K562 (cell line): Measurements from ENCODE around the gene ZNF775. TPM values are rescaled to one million over a fixed set of nuclear protein-coding genes. Genes with fewer than 3 reads are reported as not detected.
A peak's percentile ranks its signal among the peaks of the same experiment; 100 is the strongest.

Experiments
- ATAC-seq: fragments of 200-7000 bp; cut with Tn5 transposase; 3 replicates; pipeline ENCODE4 v1.9.1; 2020; ENCODE audit warnings: moderate library complexity
- BruUV-seq: library from RNA; stranded (reverse); fragments of 400-500 nt; replicated peaks from 2 replicates; lab custom pipeline; 2021; lab: Mats Ljungman, UMichigan
- CTCF ChIA-PET: fragments of 300-600 bp; formaldehyde crosslinking; extraction: SDS; loops from one replicate; lab custom pipeline; 2021; ENCODE audit warnings: low intra/inter-chr PET ratio; lab: Yijun Ruan, JAX
- POLR2A ChIA-PET: fragments of 300-600, 350-650 bp; sonication (Branson Sonifier 250); formaldehyde crosslinking; extraction: SDS; loops from one replicate; lab custom pipeline; 2021; ENCODE audit warnings: antibody characterized with exemption, inconsistent platforms; lab: Yijun Ruan, JAX
- DNase-seq, 4 experiments: peaks; one replicate each; pipeline versions ENCODE4 v3.0.0 to v3.0.0-alpha.2; 2011 to 2018; ENCODE audit warnings: low spot score in 3 of 4, mixed read lengths in 3 of 4; ENCODE audit errors: extremely low read depth in 1 of 4
- FAIRE-seq: peaks from 2 replicates; lab custom pipeline; 2011; peaks lifted over from hg19 to GRCh38; lab: Jason Lieb, UNC
- H2AFZ ChIP-seq: 2 replicates; pipeline ENCODE4 v1.6.0; 2011; ENCODE audit warnings: low read depth, low read length, control low read depth, inconsistent platforms
- H3K27ac ChIP-seq: fragments of 200-600 bp; 3 replicates; pipeline ENCODE4 v1.8.0; 2011; ENCODE audit warnings: low read depth, mild to moderate bottlenecking, control low read depth, inconsistent platforms, low read length, moderate library complexity, mixed read lengths; ENCODE audit errors: extremely low read depth
- H3K27me3 ChIP-seq, 2 experiments: fragments of 300-600 bp in 1 of 2; 2 replicates in 1 of 2; 3 replicates in 1 of 2; pipeline versions ENCODE4 v1.6.0 to v1.8.0; 2011; ENCODE audit warnings: inconsistent platforms in 2 of 2, low read length in 2 of 2, mild to moderate bottlenecking in 1 of 2, mixed read lengths in 1 of 2, moderate library complexity in 1 of 2; ENCODE audit not compliant: control insufficient read depth in 2 of 2, insufficient read depth in 2 of 2
- H3K36me3 ChIP-seq: fragments of 300-600 bp; 3 replicates; pipeline ENCODE4 v1.8.0; 2011; ENCODE audit warnings: mild to moderate bottlenecking, low read length, inconsistent platforms; ENCODE audit not compliant: control insufficient read depth, insufficient read depth
- H3K4me1 ChIP-seq, 2 experiments: fragments of 200-600 bp in 1 of 2; replicated peaks in 1 of 2; 2 replicates in 1 of 2; 3 replicates in 1 of 2; pipeline versions ENCODE4 v1.5.1 to v1.8.0; 2011; ENCODE audit warnings: inconsistent platforms in 2 of 2, low read length in 2 of 2, mild to moderate bottlenecking in 1 of 2, mixed read lengths in 1 of 2, moderate library complexity in 1 of 2; ENCODE audit not compliant: control insufficient read depth in 2 of 2, insufficient read depth in 2 of 2
- H3K4me2 ChIP-seq: 2 replicates; pipeline ENCODE4 v1.6.1; 2011; ENCODE audit warnings: low read length, control low read depth, inconsistent platforms, mixed read lengths; ENCODE audit not compliant: insufficient read depth
- H3K4me3 ChIP-seq: fragments of 200-600 bp; sonication (generic), shearing (Covaris generic); 2 replicates; pipeline ENCODE4 v1.5.1; 2016; ENCODE audit warnings: control low read depth, inconsistent platforms
- H3K79me2 ChIP-seq: fragments of 200-600 bp; 3 replicates; pipeline ENCODE4 v1.8.0; 2011; ENCODE audit warnings: low read length, inconsistent platforms; ENCODE audit not compliant: control insufficient read depth, insufficient read depth
- H3K9ac ChIP-seq, 2 experiments: 2 replicates each; pipeline versions ENCODE4 v1.6.0 to v1.6.1; 2011; ENCODE audit warnings: low read depth in 2 of 2, low read length in 2 of 2, control low read depth in 1 of 2, inconsistent platforms in 1 of 2, mild to moderate bottlenecking in 1 of 2, mixed read lengths in 1 of 2; ENCODE audit not compliant: insufficient read depth in 1 of 2
- H3K9me1 ChIP-seq: one replicate; pipeline ENCODE4 v1.6.0; 2011; ENCODE audit warnings: inconsistent platforms, mild to moderate bottlenecking, low read length, moderate library complexity; ENCODE audit not compliant: control insufficient read depth, insufficient read depth
- H3K9me3 ChIP-seq: replicated peaks from 2 replicates; pipeline ENCODE4 v1.5.1; 2011; ENCODE audit warnings: low read depth, low read length, inconsistent platforms; ENCODE audit not compliant: control insufficient read depth, insufficient read depth
- H4K20me1 ChIP-seq: replicated peaks from 2 replicates; pipeline ENCODE4 v1.6.1; 2011; ENCODE audit warnings: low read length, inconsistent platforms, mixed read lengths; ENCODE audit not compliant: control insufficient read depth, insufficient read depth
- ARID1B ChIP-seq: fragments of 450-650 bp; IDR thresholded peaks from 2 replicates; pipeline ENCODE4 v1.6.1; 2016; ENCODE audit warnings: antibody characterized with exemption, mild to moderate bottlenecking, inconsistent platforms
- CBFA2T2 ChIP-seq: fragments of 450-650 bp; conservative IDR thresholded peaks from 2 replicates; pipeline ENCODE4 v1.6.1; 2017; ENCODE audit warnings: mild to moderate bottlenecking
- CBFA2T3 ChIP-seq: fragments of 450-650 bp; IDR thresholded peaks from 2 replicates; pipeline ENCODE4 v1.6.1; 2017
- DDX20 ChIP-seq: fragments of 450-650 bp; IDR thresholded peaks from 2 replicates; pipeline ENCODE4 v1.6.1; 2016; ENCODE audit warnings: missing genetic modification characterization, low read depth, mild to moderate bottlenecking, missing compliant biosample characterization, moderate library complexity
- KDM2B ChIP-seq: fragments of 250-450 bp; sonication (Bioruptor Pico); IDR thresholded peaks from 2 replicates; pipeline ENCODE4 v1.8.0; 2021; ENCODE audit warnings: mild to moderate bottlenecking, moderate library complexity
- MEIS2 ChIP-seq: fragments of 450-650 bp; IDR thresholded peaks from 2 replicates; pipeline ENCODE4 v1.6.1; 2014; ENCODE audit warnings: mild to moderate bottlenecking; ENCODE audit not compliant: partially characterized antibody
- POLR2AphosphoS5 ChIP-seq: IDR thresholded peaks from 2 replicates; pipeline ENCODE4 v1.6.1; 2011; ENCODE audit warnings: mild to moderate bottlenecking, low read depth, low read length, moderate library complexity; ENCODE audit not compliant: control insufficient read depth, insufficient read depth
- RBFOX2 ChIP-seq: fragments of 200-400 bp; formaldehyde crosslinking; IDR thresholded peaks from 2 replicates; pipeline ENCODE4 v1.6.1; 2017; ENCODE audit warnings: low read depth, mild to moderate bottlenecking, low read length, moderate library complexity
- SRF ChIP-seq, 2 experiments: fragments of 250-450, 450-650 bp in 1 of 2; sonication (Bioruptor Pico) in 1 of 2; sonication (generic) in 1 of 2; formaldehyde crosslinking; IDR thresholded peaks; 2 replicates each; pipeline versions ENCODE4 v1.5.0 to v1.5.1; 2020 to 2022; ENCODE audit warnings: mild to moderate bottlenecking in 1 of 2, missing genetic modification reagents in 1 of 2
- STAG1 ChIP-seq: sonication (generic); formaldehyde crosslinking; IDR thresholded peaks from 2 replicates; pipeline ENCODE4 v1.5.0; 2020; ENCODE audit warnings: missing genetic modification reagents, borderline replicate concordance
- XRCC5 ChIP-seq: fragments of 200-400 bp; formaldehyde crosslinking; IDR thresholded peaks from 2 replicates; pipeline ENCODE4 v1.6.1; 2017; ENCODE audit warnings: low read depth, mild to moderate bottlenecking, low read length
- WGBS: fragments of 100-300 bp; shearing (Covaris generic); methylation state at CpG from one replicate; pipeline ENCODE4 v1.1.6; 2016; ENCODE audit warnings: low coverage, mixed read lengths; ENCODE audit not compliant: insufficient coverage; ENCODE audit errors: missing lambda C conversion rate; 5-methylcytosine and 5-hydroxymethylcytosine counted together
- in situ Hi-C: fragments of 300-500 bp; cut with MboI; formaldehyde crosslinking; loops from 4 replicates; pipeline ENCODE4 v1.15.0; 2018; ENCODE audit warnings: inconsistent platforms, mixed read lengths
- intact Hi-C: fragments of 100-400 bp; cut with micrococcal nuclease; formaldehyde crosslinking; loops from 2 replicates; pipeline ENCODE4 v1.14.2; 2022
- polyA plus RNA-seq, 8 experiments: library from polyadenylated mRNA; depleted of rRNA in 4 of 8; stranded (reverse) in 5 of 8; unstranded in 3 of 8; fragments of >200 nt; fragmentation: Nextera tagmentation in 2 of 8; fragmentation: Illumina TruSeq in 1 of 8; extraction: Ambion mirVana in 2 of 8; extraction: Trizol in 1 of 8; gene quantifications; 2 replicates each; pipeline versions ENCODE4 v1.2.1 to v1.2.3, GENCODE V29; 2011 to 2014; ENCODE audit warnings: inconsistent platforms in 1 of 8, missing spikeins in 1 of 8
- total RNA-seq, 7 experiments: library from RNA; depleted of rRNA in 6 of 7; stranded (reverse); fragments of >200 nt in 6 of 7; fragmentation: Illumina TruSeq in 2 of 7; extraction: Trizol in 2 of 7; gene quantifications; 2 replicates each; pipeline versions ENCODE4 v1.2.1 to v1.2.3, GENCODE V29; 2011 to 2021; ENCODE audit warnings: low replicate concordance in 1 of 7
- TF ChIP-seq, protein P1 (sequence below): fragments of 200-800 bp; sonication (Bioruptor generic); IDR thresholded peaks from 2 replicates; pipeline ENCODE4 v1.6.1; 2017; ENCODE audit warnings: missing genetic modification characterization, missing compliant biosample characterization
- TF ChIP-seq, protein P2 (sequence below), 2 experiments: IDR thresholded peaks in 1 of 2; conservative IDR thresholded peaks in 1 of 2; 2 replicates each; pipeline ENCODE4 v1.6.1; 2016; ENCODE audit warnings: low read depth in 2 of 2, mild to moderate bottlenecking in 1 of 2, missing compliant biosample characterization in 1 of 2, missing genetic modification characterization in 1 of 2, moderate library complexity in 1 of 2

ZNF775 gene
- total and polyA plus RNA-seq, 9 of the 15 experiments (the other 6 are each of a cell fraction or from before 2014, with no cell fraction given) = 0.04 to 18.7 (median 4.9) TPM

DNA sequence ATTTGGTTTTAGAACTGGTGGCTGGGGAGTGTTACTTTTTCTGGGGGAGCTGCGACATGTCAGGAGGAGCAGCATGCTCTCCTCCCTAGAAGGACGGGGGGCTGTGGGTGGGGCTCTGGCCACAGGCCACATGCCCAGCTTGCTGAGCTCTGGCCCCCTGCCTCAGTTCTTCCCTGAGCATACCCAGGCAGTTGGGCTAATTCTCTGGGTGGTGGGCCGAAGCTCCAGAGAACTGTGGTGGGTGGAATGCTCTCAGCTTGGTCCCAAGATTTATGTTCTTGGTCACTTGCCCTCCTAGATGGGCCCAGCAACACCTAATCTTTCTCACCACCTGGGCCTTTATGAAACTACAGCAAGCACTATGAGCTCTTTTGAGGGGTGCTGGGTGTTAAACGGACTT, 5.1 kb upstream of the ZNF775 start:
- Histone ChIP-seq H3K9me1 (no peaks in the 10 kb centered on the region), H3K4me3 (no peak overlapping the region), H4K20me1 (no peaks in the 10 kb centered on the region; the same call in 1 of the 2 replicates), H2AFZ (no peak overlapping the region), H3K79me2 (peaks cover 59% of the 10 kb centered on the region), H3K4me2 (peak overlapping the region; percentile 9; the same call in 1 of the 2 replicates), H3K27me3 (no peaks in the 10 kb centered on the region), H3K9me3 (no peaks in the 10 kb centered on the region), H3K36me3 (peaks cover 65% of the 10 kb centered on the region), H3K27ac (peak overlapping the region; percentile 2; the same call in 1 of the 3 replicates), H3K4me1 (peaks cover 49 to 57% of the 10 kb centered on the region in 2 experiments), H3K9ac (peak overlapping the region; percentile 12 to 87; a peak in 2 of 4 replicates)
- 57% methylated on average over 4 of the region's 4 CpGs for WGBS
- peak in 2 of 4 experiments; percentile 40 to 58 for DNase-seq
- no peak for FAIRE-seq
- ChIA-PET POLR2A (interaction anchor here (0.6 to 2.1 kb wide), 13 partner anchors 8 to 620 kb away, joined by 3 to 17 read pairs (median 4); no protein-coding TSS in a partner anchor), CTCF (no interaction called here)
- BruUV-seq = no TSS peak
- ATAC-seq = no peak
- in situ Hi-C loops (no loop called here), intact Hi-C loops (no loop called here)
- TF ChIP-seq STAG1 (CRISPR knock-in tag) (0 out of 2 replicates have a peak, but pooled peaks have one; percentile 10), DDX20 (no peak), XRCC5 (0 out of 2 replicates have a peak, but pooled peaks have one; percentile 37), RBFOX2 (peak; percentile 50; the same call in 1 of the 2 replicates), KDM2B (no peak), MEIS2 (peak; percentile 46), ARID1B (peak; percentile 25), CBFA2T2 (0 out of 2 replicates have a peak, but pooled peaks have one; percentile 9), SRF (CRISPR knock-in tag; IDR thresholded peaks at IDR 0.05) (no peak), CBFA2T3 (peak; percentile 40), POLR2AphosphoS5 (0 out of 2 replicates have a peak, but pooled peaks have one; percentile 48)
- TF ChIP-seq, protein P1, sequence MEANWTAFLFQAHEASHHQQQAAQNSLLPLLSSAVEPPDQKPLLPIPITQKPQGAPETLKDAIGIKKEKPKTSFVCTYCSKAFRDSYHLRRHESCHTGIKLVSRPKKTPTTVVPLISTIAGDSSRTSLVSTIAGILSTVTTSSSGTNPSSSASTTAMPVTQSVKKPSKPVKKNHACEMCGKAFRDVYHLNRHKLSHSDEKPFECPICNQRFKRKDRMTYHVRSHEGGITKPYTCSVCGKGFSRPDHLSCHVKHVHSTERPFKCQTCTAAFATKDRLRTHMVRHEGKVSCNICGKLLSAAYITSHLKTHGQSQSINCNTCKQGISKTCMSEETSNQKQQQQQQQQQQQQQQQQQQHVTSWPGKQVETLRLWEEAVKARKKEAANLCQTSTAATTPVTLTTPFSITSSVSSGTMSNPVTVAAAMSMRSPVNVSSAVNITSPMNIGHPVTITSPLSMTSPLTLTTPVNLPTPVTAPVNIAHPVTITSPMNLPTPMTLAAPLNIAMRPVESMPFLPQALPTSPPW (CRISPR knock-in tag) = 0 out of 2 replicates have a peak, but pooled peaks have one; percentile 18
- TF ChIP-seq, protein P2, sequence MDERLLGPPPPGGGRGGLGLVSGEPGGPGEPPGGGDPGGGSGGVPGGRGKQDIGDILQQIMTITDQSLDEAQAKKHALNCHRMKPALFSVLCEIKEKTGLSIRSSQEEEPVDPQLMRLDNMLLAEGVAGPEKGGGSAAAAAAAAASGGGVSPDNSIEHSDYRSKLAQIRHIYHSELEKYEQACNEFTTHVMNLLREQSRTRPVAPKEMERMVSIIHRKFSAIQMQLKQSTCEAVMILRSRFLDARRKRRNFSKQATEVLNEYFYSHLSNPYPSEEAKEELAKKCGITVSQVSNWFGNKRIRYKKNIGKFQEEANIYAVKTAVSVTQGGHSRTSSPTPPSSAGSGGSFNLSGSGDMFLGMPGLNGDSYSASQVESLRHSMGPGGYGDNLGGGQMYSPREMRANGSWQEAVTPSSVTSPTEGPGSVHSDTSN (CRISPR knock-in tag; IDR thresholded peaks at IDR 0.05; ENCODE audit: low read depth) = no peak
- TF ChIP-seq, protein P2 (tag; conservative IDR thresholded peaks at IDR 0.05; ENCODE audit: low read depth) = 0 out of 2 replicates have a peak, but pooled peaks have one; percentile 5
